Natural killer cell (primary cell): ENCODE measurements around the gene AP3S2. TPM values are rescaled to one million over a fixed set of nuclear protein-coding genes. Genes with fewer than 3 reads are reported as not detected.

Experiments used
- ATAC-seq, 3 donors: fragments of 150-1000 bp in 2 of 3; fragments of 200-7000 bp in 1 of 3; cut with Tn5 transposase; 1 replicate in 1 of 3; 2 replicates in 2 of 3; pipeline ENCODE4 v1.10.0; 2021; ENCODE audit warnings: mild to moderate bottlenecking in 2 of 3, moderate library complexity in 2 of 3
- DNase-seq, 2 donors: peaks; one replicate each; pipeline versions ENCODE4 v3.0.0 to v3.0.0-alpha.2; 2013 to 2021; ENCODE audit warnings: mixed read lengths in 1 of 2
- H3K27ac ChIP-seq: one replicate; pipeline ENCODE4 v1.5.1; 2013; ENCODE audit warnings: mild to moderate bottlenecking, low read length
- H3K27me3 ChIP-seq: one replicate; pipeline ENCODE4 v1.6.1; 2013; ENCODE audit warnings: low read length; ENCODE audit not compliant: control insufficient read depth, insufficient read depth
- H3K36me3 ChIP-seq: one replicate; pipeline ENCODE4 v1.6.1; 2013; ENCODE audit warnings: low read length; ENCODE audit not compliant: control insufficient read depth, insufficient read depth
- H3K4me1 ChIP-seq: one replicate; pipeline ENCODE4 v1.6.1; 2013; ENCODE audit warnings: low read length; ENCODE audit not compliant: control insufficient read depth, insufficient read depth
- H3K4me3 ChIP-seq: one replicate; pipeline ENCODE4 v1.5.1; 2013; ENCODE audit warnings: low read length
- H3K9me3 ChIP-seq: one replicate; pipeline ENCODE4 v1.6.1; 2013; ENCODE audit warnings: low read length; ENCODE audit not compliant: control insufficient read depth, insufficient read depth
- H3K27ac Mint-ChIP-seq, 2 donors: one replicate each; pipeline ENCODE4 v1.8.0; 2022; ENCODE audit warnings: mild to moderate bottlenecking in 2 of 2, mixed read lengths in 2 of 2, moderate library complexity in 1 of 2
- H3K27me3 Mint-ChIP-seq, 2 donors: one replicate each; pipeline ENCODE4 v1.8.0; 2022; ENCODE audit warnings: low read depth in 2 of 2, mixed read lengths in 2 of 2
- H3K36me3 Mint-ChIP-seq: one replicate; pipeline ENCODE4 v1.8.0; 2022; ENCODE audit warnings: mixed read lengths
- H3K4me1 Mint-ChIP-seq, 2 donors: one replicate each; pipeline ENCODE4 v1.8.0; 2022; ENCODE audit warnings: mixed read lengths in 2 of 2
- H3K4me3 Mint-ChIP-seq: one replicate; pipeline ENCODE4 v1.8.0; 2022; ENCODE audit warnings: mild to moderate bottlenecking, moderate library complexity, mixed read lengths
- H3K9me3 Mint-ChIP-seq, 2 donors: one replicate each; pipeline ENCODE4 v1.8.0; 2022; ENCODE audit warnings: mixed read lengths in 2 of 2
- CTCF ChIP-seq: fragments of 200-600 bp; IDR thresholded peaks from one replicate; pipeline ENCODE4 v1.8.0; 2022; ENCODE audit warnings: antibody characterized with exemption
- WGBS: methylation state at CpG from one replicate; pipeline ENCODE4 v1.1.7; 2013; ENCODE audit warnings: missing lambda C conversion rate; ENCODE audit not compliant: insufficient coverage; 5-methylcytosine and 5-hydroxymethylcytosine counted together
- intact Hi-C: fragments of 100-400 bp; cut with micrococcal nuclease; formaldehyde crosslinking; loops from one replicate; pipeline ENCODE4 v1.14.2; 2022
- total RNA-seq, 4 donors: library from RNA; stranded (reverse); fragments of 120-200 nt in 1 of 4; gene quantifications; one replicate each; pipeline versions ENCODE4 v1.2.3 to v1.2.4, GENCODE V29; 2013 to 2022

AP3S2 gene
- total RNA-seq, 3 donors from 2014 or later (not counting 1 experiment from before 2014, with no cell fraction given) = 28.4 to 38.2 (median 36.8) TPM

GRCh38 chr15:89794627-89795241 lies 99.1 kb downstream of the AP3S2 start:
- no peaks in the 10 kb centered on the region for H3K36me3 ChIP-seq
- H3K9me3 ChIP-seq = no peaks in the 10 kb centered on the region
- no peaks in the 10 kb centered on the region for H3K27me3 ChIP-seq
- Mint-ChIP-seq H3K27ac (no peak overlapping the region), H3K9me3 (no peaks in the 10 kb centered on the region), H3K4me1 (no peaks in the 10 kb centered on the region), H3K4me3 (no peak overlapping the region), H3K27me3 (peaks cover 3 to 7% of the 10 kb centered on the region in 2 donors), H3K36me3 (no peaks in the 10 kb centered on the region)
- no peak for DNase-seq
- no peak overlapping the region for H3K27ac ChIP-seq
- intact Hi-C loops = no loop called here
- H3K4me3 ChIP-seq = no peak overlapping the region
- H3K4me1 ChIP-seq = no peaks in the 10 kb centered on the region
- WGBS = 89% methylated on average over 4 of the region's 5 CpGs
- ATAC-seq = no peak
- no peak for TF ChIP-seq CTCF

- H3K36me3 Mint-ChIP-seq = no peaks in the 10 kb centered on the region
- Histone ChIP-seq H3K4me1 (no peaks in the 10 kb centered on the region), H3K4me3 (no peak overlapping the region), H3K27me3 (no peaks in the 10 kb centered on the region), H3K9me3 (no peaks in the 10 kb centered on the region), H3K27ac (no peak overlapping the region), H3K36me3 (no peaks in the 10 kb centered on the region)
- H3K27me3 Mint-ChIP-seq = peaks cover 0 to 7% of the 10 kb centered on the region in 2 donors
- no peak overlapping the region for H3K27ac Mint-ChIP-seq
- 93% methylated on average over 22 of the region's 22 CpGs for WGBS
- no peak for TF ChIP-seq CTCF
- DNase-seq (no peak), ATAC-seq (no peak)
- H3K4me3 Mint-ChIP-seq = no peak overlapping the region
- H3K4me1 Mint-ChIP-seq = no peaks in the 10 kb centered on the region
- intact Hi-C loops = no loop called here
- H3K9me3 Mint-ChIP-seq = no peaks in the 10 kb centered on the region
These were observed 101.5 kb downstream of the AP3S2 start for GRCh38 chr15:89792106-89792805.

- H3K27me3 Mint-ChIP-seq = peaks cover 0 to 10% of the 10 kb centered on the region in 2 donors
- H3K36me3 ChIP-seq = no peaks in the 10 kb centered on the region
- H3K4me1 ChIP-seq = no peaks in the 10 kb centered on the region
- H3K27ac ChIP-seq = no peak overlapping the region
- H3K9me3 Mint-ChIP-seq = no peaks in the 10 kb centered on the region
- H3K4me3 ChIP-seq = no peak overlapping the region
- no peak overlapping the region for H3K4me3 Mint-ChIP-seq
- ATAC-seq (no peak), DNase-seq (no peak)
- no peak for TF ChIP-seq CTCF
- intact Hi-C loops = no loop called here
- H3K4me1 Mint-ChIP-seq = no peaks in the 10 kb centered on the region
- H3K36me3 Mint-ChIP-seq = no peaks in the 10 kb centered on the region
- 96% methylated on average over 16 of the region's 16 CpGs for WGBS
- H3K9me3 ChIP-seq = no peaks in the 10 kb centered on the region
- H3K27me3 ChIP-seq = no peaks in the 10 kb centered on the region
- H3K27ac Mint-ChIP-seq = no peak overlapping the region
These were observed 103.1 kb downstream of the AP3S2 start for GRCh38 chr15:89790661-89791060.
